B cell (primary cell): ENCODE data around the gene TFEB. TPM values are rescaled to one million over a fixed set of nuclear protein-coding genes. Genes with fewer than 3 reads are reported as not detected.

Source experiments
- ATAC-seq: fragments of 200-7000 bp; cut with Tn5 transposase; one replicate; pipeline ENCODE4 v1.10.0; 2021; ENCODE audit warnings: low read depth, mild to moderate bottlenecking, moderate number of reproducible peaks, moderate library complexity
- CTCF ChIA-PET: fragments of 350-600 bp; sonication (Branson Sonifier 250); formaldehyde crosslinking; loops from one replicate; lab custom pipeline; 2021; ENCODE audit warnings: antibody characterized with exemption, inconsistent platforms; lab: Charles Lee
- POLR2A ChIA-PET: fragments of 350-600 bp; sonication (Branson Sonifier 250); formaldehyde crosslinking; loops from one replicate; lab custom pipeline; 2021; ENCODE audit warnings: antibody characterized with exemption; lab: Charles Lee
- DNase-seq: peaks from one replicate; pipeline ENCODE4 v3.0.0; 2013
- H2AFZ ChIP-seq: 2 replicates; pipeline ENCODE4 v1.6.1; 2012; ENCODE audit warnings: mild to moderate bottlenecking, low read depth, low read length; ENCODE audit not compliant: insufficient read depth, poor library complexity, severe bottlenecking
- H3K27ac ChIP-seq, 2 donors: 1 replicate in 1 of 2; 2 replicates in 1 of 2; pipeline ENCODE4 v1.5.1; 2012 to 2013; ENCODE audit warnings: low read length in 2 of 2, mild to moderate bottlenecking in 2 of 2, moderate library complexity in 1 of 2
- H3K27me3 ChIP-seq, 4 experiments: fragments of 200-600 bp in 1 of 4; sonication (generic) in 1 of 4; replicated peaks in 1 of 4; 1 replicate in 2 of 4; 2 replicates in 2 of 4; pipeline versions ENCODE4 v1.6.1 to v1.7.0; 2013 to 2016; ENCODE audit warnings: low read length in 3 of 4, mild to moderate bottlenecking in 2 of 4, mixed read lengths in 1 of 4, moderate library complexity in 1 of 4; ENCODE audit not compliant: insufficient read depth in 4 of 4, control insufficient read depth in 3 of 4; ENCODE audit errors: control extremely low read depth in 1 of 4
- H3K36me3 ChIP-seq, 2 experiments: replicated peaks in 1 of 2; 1 replicate in 1 of 2; 2 replicates in 1 of 2; pipeline versions ENCODE4 v1.6.1 to v1.7.1; 2013; ENCODE audit warnings: low read length in 1 of 2; ENCODE audit not compliant: insufficient read depth in 2 of 2, control insufficient read depth in 1 of 2; ENCODE audit errors: control extremely low read depth in 1 of 2, extremely low read depth in 1 of 2
- H3K4me1 ChIP-seq, 2 donors: fragments of 200-600 bp in 1 of 2; sonication (generic) in 1 of 2; 1 replicate in 1 of 2; 2 replicates in 1 of 2; pipeline versions ENCODE4 v1.5.1 to v1.6.1; 2013 to 2017; ENCODE audit warnings: low read length in 2 of 2; ENCODE audit not compliant: control insufficient read depth in 2 of 2, insufficient read depth in 2 of 2
- H3K4me2 ChIP-seq: replicated peaks from 2 replicates; pipeline ENCODE3; 2012; ENCODE audit warnings: mild to moderate bottlenecking, low read depth, low read length; ENCODE audit not compliant: poor library complexity, severe bottlenecking
- H3K4me3 ChIP-seq, 5 experiments: fragments of 200-600 bp in 1 of 5; sonication (generic) in 1 of 5; 1 replicate in 3 of 5; 2 replicates in 2 of 5; pipeline versions ENCODE4 v1.5.1 to v1.7.0; 2011 to 2016; ENCODE audit warnings: low read length in 4 of 5, mild to moderate bottlenecking in 4 of 5, low read depth in 2 of 5, control low read depth in 1 of 5, moderate library complexity in 1 of 5; ENCODE audit not compliant: insufficient read depth in 1 of 5; ENCODE audit errors: control extremely low read depth in 1 of 5, extremely low read depth in 1 of 5
- H3K79me2 ChIP-seq: fragments of 200-600 bp; sonication (generic); one replicate; pipeline ENCODE4 v1.6.0; 2016; ENCODE audit warnings: low read length; ENCODE audit not compliant: control insufficient read depth, insufficient read depth
- H3K9ac ChIP-seq: fragments of 200-600 bp; sonication (generic); 2 replicates; pipeline ENCODE4 v1.6.1; 2017; ENCODE audit warnings: mild to moderate bottlenecking, low read length, moderate library complexity
- H3K9me3 ChIP-seq, 3 donors: one replicate each; pipeline versions ENCODE4 v1.6.1 to v1.7.1; 2013; ENCODE audit warnings: low read length in 2 of 3; ENCODE audit not compliant: control insufficient read depth in 2 of 3, insufficient read depth in 1 of 3; ENCODE audit errors: control extremely low read depth in 1 of 3
- H4K20me1 ChIP-seq: 2 replicates; pipeline ENCODE4 v1.6.0; 2012; ENCODE audit warnings: mild to moderate bottlenecking, low read length; ENCODE audit not compliant: insufficient read depth, control insufficient read depth, poor library complexity, severe bottlenecking
- H3K27ac Mint-ChIP-seq: one replicate; pipeline ENCODE4 v1.8.0; 2021; ENCODE audit warnings: mixed read lengths
- H3K27me3 Mint-ChIP-seq: one replicate; pipeline ENCODE4 v1.8.0; 2021; ENCODE audit warnings: mixed read lengths
- H3K4me1 Mint-ChIP-seq: one replicate; pipeline ENCODE4 v1.8.0; 2021; ENCODE audit warnings: mixed read lengths
- H3K4me3 Mint-ChIP-seq: one replicate; pipeline ENCODE4 v1.8.0; 2021; ENCODE audit warnings: mixed read lengths
- H3K9me3 Mint-ChIP-seq: one replicate; pipeline ENCODE4 v1.8.0; 2022; ENCODE audit warnings: mixed read lengths; ENCODE audit not compliant: insufficient read depth
- CTCF ChIP-seq: fragments of 200-600 bp; IDR thresholded peaks from one replicate; pipeline ENCODE4 v1.8.0; 2022; ENCODE audit warnings: antibody characterized with exemption, mild to moderate bottlenecking
- EZH2 ChIP-seq: IDR thresholded peaks from 2 replicates; pipeline ENCODE4 v1.6.1; 2012; ENCODE audit warnings: borderline replicate concordance, low read depth, mild to moderate bottlenecking, moderate library complexity, low read length; ENCODE audit not compliant: insufficient read depth, poor library complexity, severe bottlenecking
- WGBS: methylation state at CpG from one replicate; pipeline ENCODE4 v1.1.5; 2013; ENCODE audit warnings: missing lambda C conversion rate; ENCODE audit not compliant: insufficient coverage; 5-methylcytosine and 5-hydroxymethylcytosine counted together
- intact Hi-C: fragments of 100-400 bp; cut with micrococcal nuclease; formaldehyde crosslinking; loops from one replicate; pipeline ENCODE4 v1.10.0; 2022
- polyA plus RNA-seq: library from polyadenylated mRNA; depleted of rRNA; stranded (reverse); fragments of >200 nt; gene quantifications from 2 replicates; pipeline ENCODE4 v1.2.3, GENCODE V29; 2012
- total RNA-seq, 2 donors: library from RNA; stranded (reverse); fragments of 120-200 nt in 1 of 2; gene quantifications; 1 replicate in 1 of 2; 2 replicates in 1 of 2; pipeline versions ENCODE4 v1.2.3 to v1.2.4, GENCODE V29; 2013 to 2022

Gene TFEB
- total and polyA plus RNA-seq, 2 donors (not counting 1 experiment from before 2014, with no cell fraction given): 113 to 148 TPM

GRCh38 chr6:41780551-41781365 lies 45.4 kb upstream of the TFEB start, which contains the start of gene PRICKLE4:
Gene PRICKLE4 (plus strand): TSS chr6:41780782. CDS start chr6:41783474, 2,692 bp downstream.
- Histone ChIP-seq H2AFZ (peak within 1 kb of the TSS; percentile 93), H3K36me3 (peaks cover 0 to 10% of the 10 kb centered on the region in 2 experiments), H3K27ac (peak within 1 kb of the TSS in 1 of 2 donors; percentile 25), H3K27me3 (no peaks in the 10 kb centered on the region), H3K9me3 (no peaks in the 10 kb centered on the region), H3K4me2 (peak within 1 kb of the TSS; percentile 90), H4K20me1 (no peaks in the 10 kb centered on the region), H3K4me3 (peak within 1 kb of the TSS; percentile 49 to 79 (median 67)), H3K4me1 (peaks cover 21 to 31% of the 10 kb centered on the region in 2 donors), H3K9ac (peak within 1 kb of the TSS; percentile 74), H3K79me2 (peaks cover 8% of the 10 kb centered on the region)
- POLR2A ChIA-PET: no interaction called here
- no peaks in the 10 kb centered on the region for H3K27me3 Mint-ChIP-seq
- CTCF ChIA-PET: interaction anchor here (1.3 to 10.0 kb wide), 5 partner anchors 140 to 447 kb away, joined by 3 to 198 read pairs (median 5); partner anchors contain the start of genes BYSL, MED20 and TAF8
- DNase-seq: peak; percentile 38
- peaks cover 33% of the 10 kb centered on the region for H3K4me1 Mint-ChIP-seq
- H3K27ac Mint-ChIP-seq: peak within 1 kb of the TSS; percentile 77
- H3K4me3 Mint-ChIP-seq: peak within 1 kb of the TSS; percentile 96
- peak; percentile 1 for ATAC-seq
- intact Hi-C loops: loop anchor here (1.0 to 10.0 kb wide), 7 partner anchors 45 to 944 kb away; partner anchors contain the start of genes MRPS10, PRPH2, TAF8 and TFEB
- H3K9me3 Mint-ChIP-seq: no peaks in the 10 kb centered on the region
- 4% methylated on average over 23 of the region's 36 CpGs for WGBS
- TF ChIP-seq CTCF (no peak), EZH2 (no peak)
